ENCODE results near the gene LALBA. TPM values are rescaled to one million over a fixed set of nuclear protein-coding genes. Genes with fewer than 3 reads are reported as not detected.

Gene LALBA
- polyA plus RNA-seq, 2 of the 4 experiments (the other 2 are of a cell fraction): not detected

- ATAC-seq (no peak), DNase-seq (ENCODE audit: low read depth in 1 of 2, low spot score in 1 of 2) (no peak), FAIRE-seq (no peak)
- Histone ChIP-seq H3K27ac (no peak overlapping the region), H3K4me1 (no peaks in the 10 kb centered on the region), H3K4me2 (no peak overlapping the region), H3K4me3 (no peak overlapping the region), H3K9me3 (no peaks in the 10 kb centered on the region)
- TF ChIP-seq POLR2AphosphoS2 (conservative IDR thresholded peaks at IDR 0.05; ENCODE audit: low read length): no peak
- no peak for TF ChIP-seq RAD21 (conservative IDR thresholded peaks at IDR 0.05 in 1 of 2, IDR thresholded peaks at IDR 0.05 in 1 of 2)
- no peak for TF ChIP-seq MAZ (IDR thresholded peaks at IDR 0.05; ENCODE audit: borderline replicate concordance, low read depth, low read length)
- TF ChIP-seq PBX3 (IDR thresholded peaks at IDR 0.05): no peak
- no peak for TF ChIP-seq SMC3 (IDR thresholded peaks at IDR 0.05)
- no peak for TF ChIP-seq CTCF (IDR thresholded peaks at IDR 0.05)
- TF ChIP-seq REST (IDR thresholded peaks at IDR 0.05): no peak
- no peak for TF ChIP-seq MAFK (IDR thresholded peaks at IDR 0.05; ENCODE audit: partially characterized antibody)
- 6% methylated on average over 4 of the region's 4 CpGs for WGBS (ENCODE audit: missing lambda C conversion rate)
- ChIA-PET POLR2A (no interaction called here), CTCF (interaction anchor here (1.5 kb wide), 2 partner anchors 42 to 50 kb away, joined by 3 to 6 read pairs; no protein-coding TSS in a partner anchor)
Observed at GRCh38 chr12:48567731-48568130, 2.1 kb downstream of the LALBA start.

- no peak for FAIRE-seq
- TF ChIP-seq HDAC2 (IDR thresholded peaks at IDR 0.05) (no peak), MAX (IDR thresholded peaks at IDR 0.05) (no peak), CTCF (IDR thresholded peaks at IDR 0.05) (no peak), FOXS1 (CRISPR knock-in tag; IDR thresholded peaks at IDR 0.05) (no peak), CBX2 (IDR thresholded peaks at IDR 0.05; ENCODE audit: borderline replicate concordance, low read depth) (no peak), REST (IDR thresholded peaks at IDR 0.05) (no peak), MAZ (IDR thresholded peaks at IDR 0.05; ENCODE audit: borderline replicate concordance, low read depth, low read length) (no peak), HEYL (CRISPR knock-in tag; IDR thresholded peaks at IDR 0.05) (no peak), HOXB5 (CRISPR knock-in tag; IDR thresholded peaks at IDR 0.05) (no peak), ZSCAN20 (CRISPR knock-in tag; IDR thresholded peaks at IDR 0.05) (no peak), PHF8 (IDR thresholded peaks at IDR 0.05; ENCODE audit: borderline replicate concordance, low read depth) (no peak)
- 40% methylated on average over 4 of the region's 4 CpGs for WGBS (ENCODE audit: missing lambda C conversion rate)
Observed at GRCh38 chr12:48557919-48558318, 11.9 kb downstream of the LALBA start.

More at GRCh38 chr12:48557919-48558318, 11.9 kb downstream of the LALBA start:
- no peaks in the 10 kb centered on the region for H3K4me1 ChIP-seq
- CTCF ChIA-PET: interaction anchor here (1.0 kb wide), 1 partner anchor 61 kb away, joined by 3 read pairs; no protein-coding TSS in a partner anchor
- H3K4me2 ChIP-seq: no peak overlapping the region
- no peak overlapping the region for H3K4me3 ChIP-seq
- ATAC-seq: no peak
- no peaks in the 10 kb centered on the region for H3K9me3 ChIP-seq
- no peak overlapping the region for H3K27ac ChIP-seq
- POLR2A ChIA-PET: no interaction called here
- no peak for DNase-seq (ENCODE audit: low read depth in 1 of 2, low spot score in 1 of 2)
